Embryonic facial prominence (tissue), 1 donor: ENCODE measurements around the gene ADGRF3.
A peak's percentile ranks its signal among the peaks of the same experiment; 100 is the strongest.
"Not testable (repeated sequence)": the region's sequence is repeated elsewhere in the genome, so short reads cannot be mapped to it uniquely, and the experiment has no call there.

Experiments
- DNase-seq: peaks from one replicate; pipeline ENCODE4 v3.0.0-alpha.2; 2016; ENCODE audit errors: extremely low spot score

The ADGRF3 gene

DNA sequence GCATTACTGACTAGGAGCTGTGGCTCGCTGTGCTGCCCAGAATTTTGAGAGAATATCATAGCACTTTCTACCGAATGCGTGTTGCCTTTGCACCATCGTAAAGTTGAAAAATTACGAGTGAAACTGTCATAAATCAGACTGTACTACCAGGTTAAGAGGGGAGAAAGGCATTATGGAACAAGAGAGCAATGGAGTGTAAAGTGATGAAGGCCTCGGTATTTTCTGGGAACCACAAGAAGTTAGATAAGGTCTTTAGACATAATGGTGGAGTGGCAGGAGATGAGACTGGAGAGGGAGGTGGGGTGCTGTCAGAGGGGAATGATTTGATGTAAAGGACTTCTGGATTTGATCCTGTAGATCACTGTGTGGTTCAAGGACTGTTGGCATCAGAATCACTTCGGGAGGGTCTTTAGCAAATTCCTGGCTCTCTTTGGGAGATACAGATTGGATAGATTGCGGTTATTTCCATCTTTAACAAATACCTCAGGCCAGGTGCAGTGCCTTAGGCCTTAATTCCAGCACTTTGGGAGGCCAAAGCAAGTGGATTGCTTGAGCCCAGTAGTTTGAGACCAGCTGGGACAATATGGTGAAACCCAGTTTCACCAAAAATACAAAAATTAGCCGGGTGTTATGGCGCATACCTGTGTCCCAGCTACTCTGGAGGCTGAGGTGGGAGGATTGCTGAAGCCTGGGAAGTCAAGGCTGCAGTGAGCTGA is 4.9 kb upstream of the ADGRF3 start:
- no peak for DNase-seq

DNA sequence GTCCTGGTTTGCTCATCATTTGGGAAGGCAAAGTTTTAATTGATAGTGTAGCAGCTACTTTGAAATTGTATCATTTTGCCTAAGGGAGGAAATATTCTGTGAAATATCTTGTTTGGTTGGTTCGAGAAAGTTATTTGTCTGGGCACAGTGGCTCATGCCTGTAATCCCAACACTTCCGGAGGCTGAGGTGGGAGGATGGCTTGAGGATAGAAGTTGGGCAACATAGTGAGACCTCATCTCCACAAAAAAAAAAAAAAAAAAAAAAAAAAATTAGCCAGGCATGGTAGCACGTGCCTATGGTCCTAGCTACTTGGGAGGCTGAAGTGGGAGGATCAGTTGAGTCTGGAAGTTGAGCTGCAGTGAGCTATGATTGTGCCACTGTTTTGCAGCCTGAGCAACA is 3.1 kb upstream of the ADGRF3 start:
- DNase-seq, result no peak

DNA sequence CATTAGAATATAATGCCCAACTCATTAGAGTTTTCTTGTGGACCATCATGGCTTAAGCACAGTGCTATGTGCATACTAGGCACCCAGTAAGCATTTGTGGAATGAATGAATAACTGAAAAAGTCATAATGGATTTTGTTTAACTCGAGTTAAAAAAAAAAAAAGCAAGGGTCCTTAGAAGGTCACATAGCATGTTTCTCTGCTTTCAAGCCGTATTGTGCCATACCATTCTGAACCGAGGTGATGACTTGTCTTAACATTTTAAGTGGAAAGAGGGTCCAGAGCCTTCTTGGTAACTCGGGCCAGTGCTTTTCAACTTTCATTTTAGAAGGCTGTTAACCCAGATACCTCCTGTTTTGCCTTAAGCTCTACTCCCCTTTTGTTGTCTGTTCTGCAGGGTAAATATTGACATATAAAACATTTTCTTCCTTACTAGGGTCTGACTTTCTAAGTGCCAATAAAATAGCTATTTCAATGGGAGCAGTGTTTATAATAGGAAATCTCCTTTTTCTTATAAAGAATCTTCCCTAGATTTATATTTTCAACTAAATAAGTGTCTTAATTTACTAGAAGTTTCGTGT is 787 bp upstream of the ADGRF3 start:
- no peak for DNase-seq

DNA sequence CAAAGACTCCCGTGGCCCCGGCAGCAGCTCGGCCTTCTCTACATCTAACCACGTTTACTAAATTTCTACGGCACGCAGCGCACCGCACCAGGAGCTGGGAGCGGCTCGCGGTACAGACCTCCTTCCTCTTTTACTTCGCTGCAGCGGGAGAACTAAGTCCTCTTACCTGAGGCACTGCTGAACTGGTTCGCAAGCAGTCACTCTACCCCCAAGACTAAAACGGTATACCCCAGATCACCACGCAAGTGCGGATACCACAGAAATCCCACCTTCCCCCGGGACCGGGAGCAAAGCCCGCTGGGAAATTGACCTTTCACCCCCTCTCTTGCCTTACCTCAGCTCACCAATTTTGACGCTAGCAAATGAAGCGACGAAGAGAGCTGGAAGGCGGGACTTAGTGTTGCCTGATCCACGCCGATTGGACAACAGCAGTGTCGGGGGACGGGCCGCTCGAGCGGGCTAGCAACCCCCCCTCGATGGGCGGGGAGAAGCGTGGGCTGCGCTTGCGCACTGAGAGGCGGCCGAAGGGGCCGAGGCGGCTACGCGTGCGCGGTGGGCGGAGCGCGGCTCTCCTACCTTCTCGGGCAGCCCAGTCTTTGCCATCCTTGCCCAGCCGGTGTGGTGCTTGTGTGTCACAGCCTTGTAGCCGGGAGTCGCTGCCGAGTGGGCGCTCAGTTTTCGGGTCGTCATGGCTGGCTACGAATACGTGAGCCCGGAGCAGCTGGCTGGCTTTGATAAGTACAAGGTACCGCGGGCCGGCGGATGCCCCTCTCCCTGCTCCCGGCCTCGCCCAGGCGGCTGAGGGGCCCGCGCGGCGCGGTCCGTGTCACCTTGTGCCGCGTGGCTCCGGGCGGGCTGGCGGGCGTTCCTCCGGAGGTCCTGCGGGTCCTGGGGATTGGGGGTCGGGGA is 790 bp downstream of the ADGRF3 start, which contains the start of gene SELENOI:
TSS of gene SELENOI (plus strand) at position 599 of the 909 bp plus-strand sequence. CDS start at position 689, 90 bp downstream.
- peak; percentile 99 for DNase-seq

DNA sequence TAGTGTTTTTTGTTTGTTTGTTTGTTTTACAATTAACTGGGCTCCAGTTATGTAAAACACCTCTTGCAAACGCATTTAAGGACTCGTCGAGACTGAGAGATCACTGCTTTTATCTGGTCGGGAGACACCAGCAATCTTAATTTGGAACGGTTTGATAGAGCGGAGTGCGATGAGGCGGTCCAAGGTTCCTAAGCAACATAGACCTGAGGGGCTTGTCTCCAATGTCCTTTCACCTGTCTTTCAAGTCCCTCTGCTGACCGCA is 1.4 kb downstream of the ADGRF3 start:
- no peak for DNase-seq

DNA sequence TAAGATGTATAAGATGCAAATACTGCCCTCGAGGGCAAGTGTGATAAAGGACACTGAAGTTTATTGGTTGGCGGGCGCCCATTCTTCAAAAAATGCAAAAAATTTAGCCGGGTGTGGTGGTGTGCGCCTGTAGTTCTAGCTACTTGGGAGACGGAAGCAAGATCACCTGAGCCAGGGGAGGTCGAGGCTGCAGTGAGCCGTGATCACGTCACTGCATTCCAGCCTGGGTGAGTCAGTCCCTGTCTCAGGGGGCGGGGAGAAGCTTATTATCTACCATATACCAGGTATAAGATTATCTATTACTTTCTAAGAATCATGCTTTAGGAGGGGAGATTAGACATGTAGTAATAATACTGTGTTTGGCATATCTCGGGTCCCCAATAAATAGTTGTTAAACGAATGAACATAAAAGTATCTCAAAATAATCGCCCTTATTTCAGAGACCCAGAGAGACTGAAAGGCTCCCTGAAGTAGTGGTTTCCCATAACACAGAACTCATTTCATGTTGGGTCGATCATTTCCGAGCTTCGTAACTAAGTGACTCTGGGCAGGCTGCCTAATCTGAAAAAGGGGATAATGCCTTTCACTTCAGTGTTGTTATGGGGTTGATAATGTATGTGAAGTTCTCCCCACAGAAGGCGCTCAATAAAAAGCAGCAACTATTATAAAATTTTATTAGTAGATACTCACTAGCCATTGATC is 1.9 kb downstream of the ADGRF3 start:
- DNase-seq, result no peak

DNA sequence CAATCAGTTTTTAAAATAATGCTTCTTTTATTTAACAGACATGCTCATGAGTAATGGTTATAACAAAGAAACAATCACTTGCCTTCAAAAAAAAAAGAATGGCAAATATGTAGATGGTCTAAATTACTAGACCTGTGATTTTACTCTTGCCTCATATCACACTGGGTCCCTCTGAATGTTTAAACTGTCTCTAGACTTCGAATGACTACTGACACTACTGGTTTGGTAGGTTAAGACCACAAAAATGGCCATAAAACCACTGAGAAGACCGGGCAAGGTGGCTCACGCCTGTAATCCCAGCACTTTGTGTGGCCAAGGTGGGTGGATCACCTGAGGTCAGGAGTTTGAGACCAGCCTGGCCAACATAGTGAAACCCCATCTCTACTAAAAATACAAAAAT is 5.8 kb downstream of the ADGRF3 start:
- no peak for DNase-seq

DNA sequence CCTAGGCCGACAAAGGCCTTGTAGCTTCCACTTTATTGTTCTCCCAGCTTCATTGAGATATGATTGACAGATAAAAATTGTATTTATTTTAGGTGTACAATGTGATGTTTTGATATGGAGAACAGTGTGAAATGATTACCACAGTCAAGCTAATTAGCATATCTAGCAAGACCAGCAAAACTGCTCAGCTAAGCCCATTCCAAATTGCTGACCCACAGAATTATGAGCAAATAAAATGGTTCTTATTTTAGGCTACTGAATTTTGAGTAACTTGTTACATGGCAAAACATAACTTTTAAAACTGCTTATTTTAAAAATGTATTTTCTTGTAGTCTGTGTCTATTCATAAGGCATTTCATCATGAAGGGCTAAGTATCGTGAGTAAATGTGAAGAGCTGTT is 9.3 kb downstream of the ADGRF3 start:
- DNase-seq, result no peak

DNA sequence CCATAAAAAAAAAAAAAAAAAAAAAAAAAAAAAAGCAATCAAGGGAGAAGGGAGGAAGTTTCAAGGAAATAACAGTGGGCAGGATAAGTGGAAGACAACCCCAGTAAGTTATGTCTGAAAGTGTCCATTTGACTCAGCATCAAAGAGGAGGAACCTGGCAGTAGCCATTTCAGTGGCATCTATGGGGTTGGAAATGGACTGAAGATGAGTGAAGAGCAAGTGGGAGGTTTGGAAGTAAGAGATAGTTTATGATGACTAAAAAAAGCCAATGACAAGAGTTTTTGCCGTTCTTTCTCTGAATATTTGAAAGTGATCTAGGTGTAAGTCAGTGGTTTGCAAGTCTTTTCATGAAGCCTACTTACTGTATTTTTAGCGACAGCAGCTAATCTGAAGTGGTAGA is 9.9 kb downstream of the ADGRF3 start:
- DNase-seq, result no peak

DNA sequence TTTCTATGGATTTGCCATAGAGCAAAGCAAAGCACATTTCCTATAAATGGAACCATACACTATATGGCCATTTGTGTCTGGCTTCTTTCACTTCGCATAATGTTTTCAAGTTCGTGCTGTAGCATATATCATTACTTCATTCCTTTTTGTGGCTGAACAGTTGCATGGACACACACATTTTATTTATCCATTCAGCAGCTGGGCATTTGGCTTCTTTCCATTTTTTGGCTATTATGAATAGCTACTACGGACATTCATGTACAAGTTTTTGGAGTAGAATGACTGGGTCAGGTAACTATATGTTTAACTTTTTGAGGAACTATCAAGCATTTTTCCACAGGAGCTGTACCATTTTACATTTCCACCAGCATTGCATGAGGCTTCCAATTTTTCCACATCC is 11.4 kb downstream of the ADGRF3 start:
- DNase-seq, result no peak

DNA sequence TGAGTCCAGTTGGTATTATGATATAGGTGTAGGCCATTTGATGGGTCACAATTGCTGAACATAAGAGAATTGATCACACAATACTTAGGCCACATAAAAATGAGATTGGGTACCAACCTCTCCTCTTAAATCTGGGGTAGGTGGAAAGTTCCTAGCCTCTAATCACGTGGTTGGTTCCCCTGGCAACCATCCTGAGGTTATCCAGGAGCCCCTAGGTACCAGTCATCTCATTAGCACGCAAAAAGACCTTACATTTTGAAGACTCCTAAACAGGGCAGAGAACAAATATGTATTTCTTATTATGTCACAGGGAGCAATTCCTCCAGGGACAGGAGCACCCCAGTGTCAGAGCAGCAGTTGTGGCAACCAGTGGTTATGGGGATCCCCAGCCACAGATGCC is 13.3 kb downstream of the ADGRF3 start:
- DNase-seq, result no peak

DNA sequence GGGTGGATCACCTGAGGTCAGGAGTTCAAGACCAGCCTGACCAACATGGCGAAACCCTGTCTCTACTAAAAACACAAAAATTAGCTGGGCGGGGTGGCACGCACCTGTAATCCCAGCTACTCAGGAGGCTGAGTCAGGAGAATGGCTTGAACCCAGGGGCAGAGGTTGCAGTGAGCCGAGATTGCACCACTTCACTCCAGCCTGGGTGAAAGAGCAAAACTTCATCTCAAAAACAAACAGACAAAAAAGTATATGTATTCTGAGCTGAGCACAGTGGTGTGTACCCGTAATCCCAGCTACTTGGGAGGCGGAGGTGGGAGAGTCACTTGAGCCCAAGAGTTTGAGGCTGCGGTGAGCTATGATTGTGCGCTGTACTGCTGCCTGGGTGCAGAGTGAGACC is 15.3 kb downstream of the ADGRF3 start:
- DNase-seq, result not testable (repeated sequence)

DNA sequence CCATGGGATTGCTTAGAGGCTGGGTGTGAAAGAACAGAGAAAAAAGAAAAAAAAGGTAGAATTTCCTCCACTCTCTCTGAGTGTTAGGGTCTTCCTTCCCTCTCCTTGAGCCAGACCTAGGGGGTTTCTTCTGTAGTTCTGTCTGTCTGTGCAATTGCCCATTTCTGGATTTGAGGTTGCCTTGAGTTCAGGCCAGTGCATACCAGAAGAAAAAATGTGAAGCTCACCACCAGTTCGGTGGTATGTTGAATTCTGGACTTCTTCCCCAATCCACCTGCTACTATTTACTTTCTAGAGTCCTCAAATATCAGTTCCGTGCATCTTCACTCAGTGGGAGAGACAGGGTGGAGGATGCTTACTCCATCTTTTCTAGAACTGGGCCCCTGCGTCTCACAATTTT is 16.0 kb downstream of the ADGRF3 start:
- no peak for DNase-seq

DNA sequence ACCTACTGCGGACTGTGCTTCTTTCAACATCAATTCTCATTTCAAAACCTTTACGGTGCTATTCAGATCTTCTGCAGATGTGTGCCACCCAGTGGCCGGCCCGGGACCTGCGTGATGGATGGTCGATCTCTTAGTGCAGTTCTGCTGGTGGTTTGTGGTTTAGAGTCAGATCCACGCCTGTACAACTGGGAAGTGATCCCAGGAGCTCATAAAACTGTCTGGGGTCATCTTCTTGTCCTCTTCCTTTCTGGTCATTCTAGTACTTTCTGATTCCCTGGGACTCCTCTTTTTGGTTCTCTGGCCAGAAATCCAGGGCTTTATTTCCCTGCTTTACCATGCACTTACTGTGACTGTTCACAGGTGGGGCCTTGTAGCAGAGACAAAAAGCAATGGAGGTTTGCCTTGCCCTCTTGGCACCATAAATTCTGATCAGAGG is 16.5 kb downstream of the ADGRF3 start:
- DNase-seq, result peak; percentile 30

DNA sequence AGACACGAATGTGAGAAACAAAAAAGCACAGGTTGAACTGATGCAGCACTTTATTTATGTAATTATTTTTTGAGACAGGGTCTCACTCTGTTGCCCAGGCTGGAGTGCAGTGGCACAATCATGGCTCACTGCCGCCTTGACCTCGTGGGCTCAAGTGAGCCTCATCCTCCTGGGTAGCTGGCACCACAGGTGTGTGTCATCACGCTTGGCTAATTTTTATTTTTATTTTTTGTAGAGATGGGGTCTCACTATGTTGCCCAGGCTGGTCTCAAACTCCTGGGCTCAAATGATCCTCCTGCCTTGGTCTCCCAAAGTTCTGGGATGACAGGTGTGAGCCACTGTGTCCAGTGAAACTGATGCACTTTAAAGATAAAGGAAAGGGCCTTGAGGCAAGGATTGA is 17.5 kb downstream of the ADGRF3 start:
- DNase-seq, result not testable (repeated sequence)

DNA sequence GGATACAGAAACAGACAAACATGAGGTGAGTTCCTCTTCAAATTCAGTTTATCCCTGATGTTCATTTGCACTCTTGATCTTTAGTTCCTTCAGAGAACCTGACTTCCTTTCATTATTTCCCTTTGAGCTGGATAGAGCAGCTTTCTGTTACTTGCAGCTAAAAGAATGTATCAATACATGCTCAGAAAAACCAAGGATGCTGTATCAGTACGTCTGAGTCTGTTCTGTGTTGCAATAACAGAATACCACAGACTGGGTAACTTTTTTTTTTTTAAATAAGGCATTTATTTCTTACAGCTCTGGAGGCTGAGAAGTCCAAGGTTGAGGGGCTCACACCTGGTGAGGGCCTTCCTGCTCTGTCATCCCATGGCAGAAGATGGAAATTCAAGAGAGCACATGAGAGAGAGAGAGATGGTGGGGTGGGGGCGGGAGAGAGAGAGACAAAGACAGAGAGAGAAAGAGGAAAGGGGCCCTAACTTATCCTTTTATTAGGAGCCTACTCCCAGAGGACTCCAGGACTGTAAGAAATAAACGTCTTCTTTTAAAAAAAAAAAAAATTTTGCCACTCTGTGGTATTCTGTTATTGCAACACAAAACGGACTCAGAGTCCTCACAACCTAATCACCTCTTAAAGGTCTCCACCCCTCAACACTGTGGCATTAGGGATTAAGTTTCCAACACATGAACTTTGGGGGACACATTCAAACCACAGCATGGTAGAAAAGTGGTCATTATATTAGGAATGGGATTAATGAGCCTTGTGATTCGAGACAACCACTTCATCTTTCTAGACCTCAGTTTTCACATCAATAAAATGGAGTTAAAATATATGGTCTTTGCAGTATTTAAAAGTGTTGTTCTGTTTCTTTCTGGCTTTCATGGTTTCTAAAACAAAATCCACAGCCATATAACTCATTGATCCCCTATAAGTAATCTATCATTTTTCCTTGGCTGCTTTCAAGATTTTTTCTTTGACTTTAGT is 19.0 kb downstream of the ADGRF3 start:
- DNase-seq, result no peak

DNA sequence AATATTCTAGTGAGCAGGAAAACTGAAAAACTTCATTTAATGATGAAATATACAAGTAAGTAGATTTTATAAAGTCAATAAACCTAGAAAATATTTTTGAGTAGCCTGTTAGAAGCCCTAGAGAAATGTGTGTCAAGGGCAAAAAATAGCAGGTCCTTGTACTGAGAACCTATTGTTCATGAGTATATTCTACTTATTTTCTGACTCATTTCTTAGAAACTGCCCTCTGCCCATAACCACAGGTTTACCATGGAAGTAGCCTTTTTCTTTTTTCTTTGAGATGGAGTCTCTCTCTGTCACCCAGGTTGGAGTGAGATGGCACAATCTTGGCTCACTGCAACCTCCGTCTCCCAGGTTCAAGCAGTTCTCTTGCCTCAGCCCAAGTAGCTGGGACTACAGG is 20.1 kb downstream of the ADGRF3 start:
- no peak for DNase-seq

DNA sequence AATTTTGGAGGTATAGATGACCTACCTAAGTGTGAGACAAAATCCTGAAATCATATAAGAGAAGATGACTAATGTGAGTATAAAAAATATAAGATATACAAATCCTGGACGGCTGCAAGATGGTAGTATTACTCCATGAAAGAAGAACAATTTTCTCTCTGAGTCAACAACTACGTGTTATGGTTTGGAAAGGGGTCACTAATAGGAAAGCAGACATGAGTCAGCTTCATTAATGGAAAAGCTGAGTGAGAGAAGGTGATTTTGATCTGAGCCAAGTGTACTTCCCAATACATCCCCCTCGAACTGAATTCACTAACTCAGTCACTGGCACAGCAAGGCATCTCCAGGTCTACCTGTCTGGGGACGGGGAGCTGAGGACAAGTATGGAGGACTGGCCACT is 20.7 kb downstream of the ADGRF3 start:
- no peak for DNase-seq

DNA sequence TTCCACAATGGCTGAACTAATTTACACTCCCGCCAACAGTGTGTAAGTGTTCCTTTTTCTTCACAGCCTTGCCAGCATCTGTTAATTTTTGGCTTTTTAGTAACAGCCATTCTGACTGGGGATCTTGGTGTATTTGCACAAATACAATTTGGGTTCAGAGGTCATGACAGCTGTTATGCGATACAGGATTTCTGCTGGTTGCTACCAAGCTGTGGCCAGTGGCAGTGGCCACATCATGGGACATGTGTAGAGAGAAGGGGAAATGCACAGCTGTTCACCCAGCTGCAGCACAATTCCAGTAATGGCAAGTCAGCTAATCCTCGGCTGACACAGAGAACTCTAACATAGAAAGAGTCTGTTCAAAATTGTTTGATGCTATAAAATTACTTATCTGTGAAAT is 21.7 kb downstream of the ADGRF3 start:
- no peak for DNase-seq

DNA sequence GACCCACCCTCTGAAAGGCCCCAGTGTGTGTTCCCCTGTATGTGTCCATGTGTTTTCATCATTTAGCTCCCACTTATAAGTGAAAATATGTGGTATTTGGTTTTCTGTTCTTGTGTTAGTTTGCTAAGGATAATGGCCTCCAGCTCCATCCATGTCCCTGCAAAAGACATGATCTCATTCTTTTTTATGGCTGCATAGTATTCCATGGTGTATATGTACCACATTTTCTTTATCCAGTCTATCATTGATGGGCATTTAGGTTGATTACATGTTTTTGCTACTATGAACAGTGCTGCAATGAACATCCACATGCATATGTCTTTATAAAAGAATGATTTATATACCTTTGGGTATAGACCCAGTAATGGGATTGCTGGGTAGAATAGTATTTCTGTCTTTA is 22.1 kb downstream of the ADGRF3 start:
- not testable (repeated sequence) for DNase-seq

DNA sequence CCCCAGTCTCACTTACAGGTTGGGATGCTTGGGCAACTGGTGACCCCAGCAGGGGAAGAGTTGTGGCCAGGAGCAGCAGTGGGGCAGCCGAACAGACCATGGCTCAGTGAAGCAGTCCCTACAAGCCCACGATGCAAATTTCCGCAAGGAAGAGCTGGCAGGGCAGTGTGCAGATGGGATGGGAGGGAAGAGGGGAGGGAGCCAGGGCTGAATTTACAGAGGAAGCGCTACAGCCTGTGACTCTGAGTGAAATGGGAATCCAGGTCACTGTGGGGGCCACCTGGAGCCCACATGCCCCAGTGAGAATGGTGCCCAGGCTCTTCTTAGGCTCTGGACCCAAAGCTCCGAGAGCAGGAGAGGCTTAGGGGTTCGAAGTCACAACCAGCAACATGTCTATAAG is 27.6 kb downstream of the ADGRF3 start:
- no peak for DNase-seq
